HG02588 (cell line): ENCODE measurements around the gene FXYD6.
"Not testable (repeated sequence)": the region's sequence is repeated elsewhere in the genome, so short reads cannot be mapped to it uniquely, and the experiment has no call there.

Experiments
- ATAC-seq: cut with Tn5 transposase; IDR thresholded peaks from one replicate; pipeline ENCODE4 v1.9.1; 2021; ENCODE audit warnings: mild to moderate bottlenecking, moderate library complexity; ENCODE audit not compliant: unreplicated experiment

FXYD6 gene

DNA sequence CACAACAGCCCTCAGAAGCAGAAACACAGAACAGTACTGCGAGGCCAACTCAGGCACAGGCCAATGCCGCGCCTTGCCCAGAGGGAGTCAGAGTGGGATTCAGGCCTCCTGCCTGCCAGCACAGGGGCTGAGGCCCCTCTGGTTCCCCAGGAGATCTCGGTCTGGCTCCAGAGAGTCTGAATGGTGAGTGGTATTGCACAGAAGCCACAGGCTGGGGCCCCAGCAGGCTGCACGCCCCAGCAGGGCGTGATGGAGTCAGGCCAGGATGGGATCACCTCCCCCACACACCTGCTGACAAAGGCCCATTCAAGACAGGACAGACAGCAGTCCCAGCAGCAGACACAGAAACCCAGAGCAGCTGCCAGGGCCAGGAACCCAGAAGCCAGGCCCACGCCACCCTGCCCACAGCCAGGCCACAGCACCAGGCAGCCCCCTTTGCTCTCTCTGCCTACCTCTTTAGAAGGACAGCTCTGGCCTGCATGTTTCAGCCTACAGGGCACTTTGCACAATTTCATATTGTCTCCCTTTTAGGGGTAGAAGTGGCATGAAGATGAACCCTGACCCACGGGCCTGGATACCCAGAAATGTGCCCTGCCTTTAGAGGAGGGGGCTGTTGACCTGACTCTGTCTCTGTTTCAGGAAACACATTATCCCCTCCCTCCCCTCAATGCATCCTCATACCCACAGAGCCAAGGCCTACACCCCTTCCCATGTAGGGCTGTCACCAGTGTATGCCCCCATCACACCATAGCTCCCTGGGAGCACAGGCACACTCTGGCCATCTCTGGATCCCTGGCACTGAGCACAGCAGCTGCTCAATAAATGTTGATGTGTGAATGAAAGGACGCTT is 6.1 kb downstream of the FXYD6 start:
- ATAC-seq, result no peak

DNA sequence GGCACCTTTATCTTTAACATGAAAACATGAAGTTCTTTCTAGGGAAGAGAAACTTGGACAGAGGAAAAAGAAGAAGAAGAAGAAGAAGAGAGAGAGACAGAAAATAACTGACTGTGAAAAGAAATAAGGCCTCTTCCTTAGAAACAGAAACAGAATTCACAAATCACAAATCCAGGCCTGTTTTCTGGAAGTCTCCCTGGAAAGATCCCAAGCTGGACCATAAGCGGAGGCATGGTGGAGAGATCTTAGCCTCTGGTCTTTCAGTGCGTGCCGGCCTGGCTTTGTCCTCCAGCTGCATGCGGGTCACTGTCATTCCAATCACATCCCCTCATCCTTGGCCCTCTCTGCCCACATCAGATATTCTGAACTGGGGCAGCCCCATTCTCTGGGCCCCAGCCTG is 6.9 kb downstream of the FXYD6 start:
- ATAC-seq, result no peak

DNA sequence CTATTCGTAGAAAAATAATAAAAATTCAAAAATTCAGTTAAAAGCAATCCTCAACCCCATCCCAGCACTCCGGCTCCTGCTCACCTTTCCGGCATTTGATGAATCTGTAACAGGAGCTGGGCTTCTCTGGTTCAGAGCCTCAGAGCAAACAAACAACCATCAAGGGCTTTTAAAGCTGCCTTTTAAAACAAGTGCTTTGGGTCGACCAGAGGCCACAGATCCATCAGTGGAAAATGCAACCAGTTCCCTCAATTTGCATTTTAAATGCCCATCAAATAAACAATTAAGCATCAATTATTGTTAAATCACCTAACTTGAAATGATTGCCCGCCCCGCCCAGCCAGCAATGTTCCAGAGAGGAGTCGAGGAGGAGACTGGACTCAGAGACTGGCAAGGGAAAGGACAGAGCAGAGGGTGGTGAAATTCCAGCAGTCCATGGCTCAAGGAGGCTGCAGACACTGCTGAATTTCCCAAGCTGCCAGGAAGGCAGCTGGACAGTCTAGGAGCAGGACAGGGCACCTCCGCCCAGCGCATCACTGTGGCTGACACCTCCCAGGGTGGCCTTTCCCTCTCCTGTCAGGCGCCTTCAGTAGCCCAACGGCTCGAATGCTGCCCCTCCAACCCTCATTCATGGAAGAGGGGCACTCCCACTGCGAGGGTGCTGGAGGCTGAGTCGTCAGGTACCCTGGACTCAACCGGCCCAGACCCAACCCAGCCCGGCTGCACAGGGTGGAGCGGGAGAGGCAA is 7.5 kb downstream of the FXYD6 start:
- ATAC-seq, result no peak

DNA sequence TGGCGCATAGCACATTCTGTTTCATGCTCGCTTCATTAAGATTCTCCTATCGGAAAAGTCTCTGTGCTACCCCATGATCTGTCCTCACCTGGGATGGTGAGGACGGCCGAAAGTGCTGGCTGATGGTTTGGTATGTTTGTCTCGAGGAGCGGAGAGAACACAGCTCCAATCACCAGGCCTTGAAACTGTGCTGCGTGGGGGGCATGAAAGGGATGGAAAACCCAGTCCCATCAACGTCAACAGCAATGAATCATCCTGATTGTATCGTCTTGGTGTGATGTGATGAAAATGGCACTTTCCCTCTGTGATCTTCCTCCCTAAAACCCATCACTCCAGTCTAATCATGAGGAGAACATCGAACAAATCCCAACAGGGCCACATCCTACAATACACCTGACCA is 8.4 kb downstream of the FXYD6 start:
- no peak for ATAC-seq

DNA sequence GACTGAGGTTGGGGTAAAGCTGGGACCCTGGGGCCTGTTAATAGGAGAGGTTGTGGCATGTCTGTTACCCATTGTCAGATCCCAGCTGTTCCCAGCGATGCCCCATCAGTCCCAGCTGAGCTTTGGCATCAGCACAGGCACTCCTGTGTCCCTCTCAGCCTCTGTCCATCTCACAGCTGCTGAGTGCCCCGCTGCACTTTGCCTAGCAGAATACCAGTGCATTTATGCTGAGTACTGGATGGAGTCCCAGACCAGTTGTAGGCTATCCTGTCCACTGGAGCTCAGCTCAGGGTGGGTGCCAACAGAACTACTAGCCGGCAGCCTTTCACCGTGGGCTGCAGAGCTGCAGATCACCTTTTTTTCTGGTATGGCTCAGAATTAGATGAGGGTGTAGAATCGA is 9.9 kb downstream of the FXYD6 start:
- no peak for ATAC-seq

DNA sequence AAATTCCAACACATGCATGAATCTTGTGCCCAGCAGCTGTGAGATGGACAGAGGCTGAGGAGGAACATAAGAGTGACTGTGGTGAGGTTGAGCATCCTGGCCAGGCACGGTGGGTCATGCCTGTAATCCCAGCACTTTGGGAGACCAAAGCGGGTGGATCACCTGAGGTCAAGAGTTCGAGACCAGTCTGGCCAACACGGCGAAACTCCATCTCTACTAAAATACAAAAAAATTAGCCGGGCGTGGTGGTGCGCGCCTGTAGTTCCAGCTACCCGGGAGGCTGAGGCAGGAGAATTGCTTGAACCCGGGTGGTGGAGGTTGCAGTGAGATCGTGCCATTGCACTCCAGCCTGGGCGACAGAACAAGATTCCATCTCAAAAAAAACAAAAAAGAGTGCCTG is 10.9 kb downstream of the FXYD6 start:
- ATAC-seq, result not testable (repeated sequence)

DNA sequence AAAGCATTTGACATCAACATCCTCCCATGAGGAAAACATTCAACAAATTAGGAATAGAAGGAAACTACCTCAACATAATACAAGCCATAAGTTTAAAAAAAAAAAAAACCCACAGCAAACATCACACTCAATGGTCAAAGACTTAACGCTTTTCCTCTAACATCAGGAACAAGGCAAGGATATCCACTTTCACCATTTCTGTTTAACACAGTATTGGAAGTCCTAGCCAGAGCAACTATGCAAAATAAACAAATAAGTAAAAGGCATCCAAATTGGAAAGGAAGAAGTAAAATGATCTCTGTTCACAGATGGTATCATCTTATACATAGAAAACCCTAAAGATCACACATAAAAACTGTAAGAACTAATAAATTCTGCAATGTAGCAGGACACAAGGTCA is 13.1 kb downstream of the FXYD6 start:
- ATAC-seq, result no peak

DNA sequence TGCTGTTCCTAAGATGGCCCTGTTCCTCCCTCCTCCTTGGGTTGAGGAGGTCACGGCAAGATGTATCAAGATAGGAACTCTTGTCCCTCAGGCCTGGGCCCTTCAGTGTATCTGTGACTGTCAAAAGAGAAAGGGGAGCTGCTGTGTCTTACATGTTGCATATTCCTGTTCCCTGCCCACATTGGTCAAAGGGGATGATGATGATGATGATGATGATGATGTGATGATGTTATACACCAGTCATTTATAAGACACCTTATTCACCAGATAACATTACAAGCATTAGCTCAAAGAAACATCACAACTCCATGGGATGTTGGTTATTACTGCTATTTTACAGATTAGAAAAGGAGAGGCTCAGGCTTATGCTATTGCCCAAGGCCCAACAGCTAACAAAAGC is 13.7 kb downstream of the FXYD6 start:
- no peak for ATAC-seq

DNA sequence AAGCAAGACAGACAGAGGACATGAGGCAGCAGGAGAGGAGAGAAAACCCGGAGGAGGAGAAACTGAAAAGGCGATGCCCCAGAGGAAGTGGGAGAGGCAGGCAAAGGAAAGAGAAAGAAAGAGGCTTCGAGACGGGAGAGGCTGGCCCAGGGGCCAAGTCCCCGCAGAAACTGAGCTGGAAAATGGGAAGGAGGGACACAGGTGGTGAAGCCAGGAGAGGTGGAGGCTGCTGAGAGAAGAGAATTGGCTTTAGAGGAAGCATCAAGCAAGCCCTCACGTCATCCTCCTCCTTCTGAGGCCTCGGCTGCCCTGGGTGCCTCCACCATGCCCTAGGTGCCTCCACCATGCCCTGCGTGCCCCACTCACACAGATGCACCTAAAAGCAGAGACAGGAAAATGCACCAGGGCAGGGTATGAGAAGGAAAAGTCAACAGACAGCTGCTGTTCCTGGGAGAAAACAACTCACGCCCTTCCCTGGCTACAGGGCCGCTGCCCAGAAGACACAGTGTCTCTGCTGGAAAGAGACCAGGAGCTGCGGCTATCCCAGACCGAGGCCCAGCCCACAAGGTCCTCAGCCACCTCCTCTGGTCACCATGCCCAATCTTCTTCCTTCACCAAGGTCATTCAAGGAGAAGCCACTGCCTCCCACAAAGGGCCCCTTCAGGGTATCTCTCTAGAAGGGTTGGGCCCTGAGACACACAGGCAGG is 14.3 kb downstream of the FXYD6 start:
- ATAC-seq, result no peak

DNA sequence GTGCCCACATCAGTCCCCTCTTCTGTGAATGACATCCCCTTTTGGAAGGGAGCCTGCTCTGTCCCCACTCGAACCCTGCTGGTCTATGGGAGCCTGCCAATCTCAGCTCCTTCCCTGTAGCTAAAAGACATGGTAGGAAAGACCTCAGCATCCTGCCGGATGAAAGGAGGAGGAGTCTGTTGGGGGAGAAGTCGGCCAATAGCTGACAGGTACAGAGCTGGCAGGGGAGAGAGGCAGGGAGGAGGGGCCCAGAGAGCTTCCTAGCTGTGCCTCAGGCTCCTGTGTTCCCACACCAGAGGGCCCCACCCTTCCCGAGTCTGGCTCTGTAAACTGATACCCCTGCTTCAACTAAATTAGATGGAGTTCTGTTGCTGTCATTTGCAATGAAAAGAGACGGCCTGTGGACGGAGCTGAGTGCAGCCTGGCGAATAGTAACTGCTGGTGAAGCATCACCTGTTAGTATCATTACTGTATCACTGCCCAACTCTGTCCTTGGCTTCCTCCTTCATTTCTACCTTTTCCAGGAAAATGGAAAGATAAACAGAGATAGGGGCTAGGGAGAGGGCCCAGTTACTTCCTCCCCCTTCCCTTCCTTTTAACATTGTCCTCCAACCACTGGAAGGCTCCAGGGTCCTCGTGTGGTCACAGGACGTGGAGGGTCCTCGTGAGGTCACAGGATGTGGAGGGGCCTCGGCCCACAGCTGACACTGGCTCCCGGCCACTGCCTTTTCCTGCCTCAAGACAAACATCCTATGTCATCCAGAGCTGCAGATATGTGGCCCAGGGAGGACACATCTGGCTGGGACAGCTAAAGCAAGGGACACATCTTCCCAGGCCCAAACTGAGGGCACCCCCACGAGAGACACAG is 15.1 kb downstream of the FXYD6 start:
- ATAC-seq, result no peak

DNA sequence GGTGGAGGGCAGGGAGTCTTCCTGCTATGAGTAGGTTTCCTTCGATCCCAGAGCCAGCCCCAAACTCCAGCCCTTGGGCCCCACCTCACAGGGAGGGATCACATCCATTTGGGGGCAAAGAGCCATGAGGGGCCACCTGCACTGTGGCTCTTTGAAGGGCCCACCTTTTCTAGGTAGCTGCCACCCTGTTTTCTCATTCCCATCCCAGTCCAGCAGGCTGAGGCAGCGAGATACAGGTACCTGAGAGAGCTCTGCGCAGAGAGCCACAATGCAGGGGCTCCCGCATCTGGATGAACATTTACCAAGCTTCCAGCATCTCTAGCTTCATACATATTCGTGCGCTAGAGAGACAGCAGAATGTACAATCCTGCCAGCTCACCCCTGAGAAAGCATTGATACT is 16.3 kb downstream of the FXYD6 start:
- no peak for ATAC-seq

DNA sequence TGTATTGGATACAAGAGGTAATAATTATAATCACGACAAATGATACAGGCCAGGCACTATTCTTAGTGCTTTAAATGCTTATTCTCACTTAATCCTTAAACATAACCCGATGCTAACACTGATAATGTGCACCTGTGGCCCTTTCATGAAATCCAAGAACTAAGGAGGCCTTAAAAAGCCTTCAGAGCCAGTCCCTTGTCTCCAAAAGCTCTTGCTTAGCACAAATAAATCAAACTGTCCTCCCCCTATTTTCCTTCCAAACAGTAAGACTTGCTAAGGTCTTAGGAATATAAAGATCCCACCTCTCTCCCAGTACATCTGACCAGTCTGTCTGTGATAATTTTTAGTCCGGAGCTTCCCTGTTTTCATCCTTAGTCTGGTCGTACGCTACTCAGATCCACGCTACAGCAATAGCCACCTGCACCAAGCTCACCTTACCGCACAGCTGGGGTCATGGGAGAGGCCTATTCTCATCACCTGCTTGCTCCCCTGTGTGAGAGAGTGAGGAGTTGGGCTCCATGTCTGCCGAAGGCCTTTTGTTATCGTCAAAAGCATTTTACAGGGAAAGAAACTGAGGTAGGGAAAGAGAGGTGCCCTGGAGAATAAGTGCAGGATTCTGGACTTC is 16.9 kb downstream of the FXYD6 start:
- no peak for ATAC-seq

DNA sequence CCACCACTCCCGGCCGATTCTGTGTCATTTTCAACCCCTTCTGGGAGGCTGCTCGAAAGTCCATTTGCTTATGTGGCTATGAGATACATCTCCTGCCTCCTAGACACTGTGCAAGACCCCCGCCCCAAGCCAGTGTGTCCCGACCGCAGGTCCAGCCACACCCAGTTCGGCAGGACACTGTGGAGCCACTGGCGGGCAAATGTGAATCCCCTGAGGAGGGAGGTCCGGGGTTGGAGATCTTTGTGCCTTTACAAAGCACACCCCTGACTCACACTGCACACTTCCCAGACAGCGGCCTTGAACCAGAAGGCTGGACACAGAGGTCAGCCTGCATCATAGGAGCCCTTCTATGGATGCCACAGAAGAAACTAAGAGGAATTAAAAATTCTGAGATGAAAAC is 17.4 kb downstream of the FXYD6 start:
- no peak for ATAC-seq

DNA sequence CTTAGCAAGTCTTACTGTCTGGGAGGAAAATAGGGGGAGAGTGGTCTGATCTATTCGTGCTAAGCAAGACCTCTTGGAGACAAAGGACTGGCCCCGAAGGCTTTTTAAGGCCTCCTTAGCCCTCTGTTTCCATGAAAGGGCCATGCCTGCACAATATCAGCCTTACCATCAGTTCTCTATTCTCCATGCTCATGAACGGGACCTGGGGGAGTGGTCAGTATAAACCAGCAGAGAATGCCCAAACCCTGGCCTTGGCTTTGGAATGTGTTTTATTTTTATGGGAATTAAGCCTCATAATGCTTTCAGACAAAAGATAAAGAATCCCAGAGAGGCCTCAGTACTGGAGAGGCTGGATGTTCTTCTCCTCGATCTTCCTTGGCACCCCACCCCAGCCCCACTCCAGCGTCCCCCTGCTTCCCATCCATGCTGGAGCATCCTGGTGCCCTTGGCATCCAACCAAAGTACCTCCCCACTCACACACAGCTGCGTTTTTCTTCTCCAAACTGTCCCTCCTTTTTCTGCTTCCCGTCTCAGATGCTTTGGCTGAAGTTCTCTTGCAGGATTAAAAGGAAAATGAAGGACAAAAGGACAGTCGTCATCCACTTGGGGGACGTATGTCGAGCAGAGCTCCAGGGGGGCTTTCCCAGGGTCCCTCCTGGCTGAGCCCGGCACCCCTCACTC is 18.6 kb downstream of the FXYD6 start:
- no peak for ATAC-seq

DNA sequence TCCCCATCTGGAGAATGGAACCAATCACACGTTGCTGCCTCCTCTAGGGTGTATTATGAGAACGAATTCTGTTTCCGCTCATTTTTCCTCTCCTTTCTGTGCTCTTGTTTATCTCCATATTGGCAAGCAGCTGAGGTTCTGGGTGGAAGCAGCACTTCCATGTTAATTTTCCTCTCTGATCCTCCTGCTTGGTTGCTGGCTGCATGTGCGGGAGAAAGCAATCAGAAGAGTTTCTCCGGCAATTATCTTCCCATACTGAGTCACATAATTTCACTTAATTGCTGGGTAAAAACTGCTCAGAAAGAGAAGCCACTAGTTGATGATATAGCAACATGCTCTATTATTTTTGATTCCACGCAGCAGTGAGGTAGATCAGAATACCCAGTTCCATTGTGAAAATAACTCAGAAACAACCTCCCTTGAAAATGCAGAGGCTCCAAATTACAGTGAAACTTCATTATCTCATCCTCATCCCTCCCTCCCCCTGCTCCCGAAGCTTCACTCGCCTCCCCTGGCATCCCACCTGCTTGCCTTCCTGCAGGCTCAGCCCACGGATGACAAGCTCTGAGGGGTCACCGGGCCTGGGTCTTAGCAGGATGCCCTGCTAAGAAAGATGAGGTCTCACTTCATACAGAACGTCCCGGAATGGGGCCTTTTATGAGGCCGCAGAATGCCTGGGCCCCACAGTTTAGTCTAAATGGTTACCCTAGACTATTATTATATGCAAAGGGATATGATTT is 20.4 kb downstream of the FXYD6 start:
- no peak for ATAC-seq

DNA sequence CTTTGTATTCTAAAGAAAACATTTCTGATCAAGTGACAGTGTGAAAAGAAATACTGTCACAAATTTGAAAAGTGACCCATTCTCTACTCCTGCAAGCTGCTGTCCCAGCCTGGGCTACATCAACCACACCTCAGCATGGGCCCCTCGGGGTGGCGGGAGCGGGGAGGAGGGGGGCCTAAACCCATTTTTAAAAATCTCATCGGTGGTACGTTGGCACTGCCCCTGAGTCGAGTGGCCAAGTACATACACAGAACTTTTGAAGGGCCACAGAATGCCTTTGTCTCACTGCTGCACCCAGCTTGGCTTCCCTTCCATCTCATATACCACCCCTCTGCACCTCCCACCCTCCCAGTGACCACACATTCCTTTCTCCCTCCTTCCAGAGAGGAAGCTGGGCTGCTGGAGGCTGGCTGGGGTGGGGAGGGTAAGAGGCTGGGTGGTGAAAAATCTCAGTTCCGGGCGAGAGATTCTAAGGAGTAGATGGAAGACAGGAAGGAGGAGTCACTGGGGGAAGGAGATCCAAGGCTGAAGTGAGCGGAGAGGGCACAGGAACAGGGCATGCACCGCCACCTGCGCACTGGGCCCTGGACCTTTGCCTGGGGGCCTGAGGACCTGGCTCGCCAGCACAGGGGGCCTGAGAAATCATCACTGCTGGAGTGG is 21.1 kb downstream of the FXYD6 start:
- no peak for ATAC-seq

DNA sequence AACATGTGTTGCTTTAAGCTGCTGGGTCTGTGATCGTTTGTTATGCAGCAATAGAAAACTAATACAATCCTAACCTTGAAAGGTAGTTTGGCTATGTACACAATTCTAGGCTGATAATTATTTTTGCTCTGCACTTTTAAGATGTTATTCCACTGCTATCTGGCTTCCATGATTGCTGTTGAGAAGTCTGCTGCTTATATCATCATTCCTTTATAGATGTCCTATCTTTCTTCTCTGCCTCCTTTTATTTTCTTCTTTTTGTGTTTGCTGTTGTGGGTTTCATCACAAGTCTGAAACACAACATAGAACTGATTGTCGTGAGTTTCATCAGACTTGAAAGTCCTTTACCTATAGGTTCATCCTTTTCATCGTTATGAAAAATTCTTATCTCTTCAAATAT is 24.1 kb downstream of the FXYD6 start:
- no peak for ATAC-seq

DNA sequence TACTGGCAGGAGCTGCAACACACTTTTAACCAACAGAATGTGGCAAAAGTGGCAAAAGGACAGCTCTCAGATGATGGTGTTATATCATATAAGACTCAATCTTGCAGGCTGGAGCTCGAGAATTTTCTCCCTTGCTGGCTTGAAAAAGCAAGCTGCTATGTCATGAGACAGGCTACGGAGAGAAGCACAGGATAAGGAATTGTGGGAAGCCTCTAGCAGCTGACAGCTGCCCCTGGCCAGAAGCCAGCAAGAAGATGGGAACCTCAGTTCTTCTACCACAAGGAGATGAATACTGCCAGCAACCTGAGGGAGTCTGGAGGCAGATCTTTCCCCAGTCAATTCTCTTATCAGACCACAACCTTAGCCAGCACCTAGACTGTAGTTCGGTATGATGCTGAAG is 24.6 kb downstream of the FXYD6 start:
- no peak for ATAC-seq

DNA sequence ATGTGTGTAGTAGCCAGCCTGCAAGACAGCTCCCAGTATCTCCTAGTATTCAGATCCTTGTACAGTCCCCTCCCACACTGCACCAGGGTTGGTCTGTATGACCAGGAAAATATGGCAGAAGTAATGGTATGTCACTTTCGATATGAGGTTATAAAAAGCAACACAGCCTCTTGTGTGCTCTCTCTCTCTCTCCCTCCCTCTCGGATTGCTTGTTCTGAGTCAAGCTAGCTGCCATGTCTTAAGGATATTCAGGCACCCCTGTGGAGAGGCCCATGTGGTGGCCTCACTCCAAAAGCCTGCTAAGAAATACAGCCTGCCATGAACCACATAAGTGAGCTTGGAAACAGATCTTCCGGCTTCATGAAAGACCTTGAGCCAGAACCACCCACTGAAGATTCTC is 25.4 kb downstream of the FXYD6 start:
- ATAC-seq, result no peak
